PFSK-1 (cell line): ENCODE results near the gene DHRSX.

ENCODE experiments used
- FOXP2 ChIP-seq: optimal IDR thresholded peaks from 2 replicates; pipeline ENCODE3; 2011; ENCODE audit warnings: borderline replicate concordance, control low read depth, inconsistent platforms; ENCODE audit not compliant: insufficient read depth; ENCODE audit errors: extremely low read length, extremely low read depth
- POLR2AphosphoS5 ChIP-seq: IDR thresholded peaks from 2 replicates; pipeline ENCODE4 v1.6.1; 2012; ENCODE audit warnings: low read depth, mild to moderate bottlenecking, control low read depth, low read length, moderate library complexity
- SIN3A ChIP-seq: IDR thresholded peaks from 2 replicates; pipeline ENCODE4 v1.6.1; 2012; ENCODE audit warnings: mild to moderate bottlenecking, low read length, moderate library complexity, borderline replicate concordance; ENCODE audit not compliant: insufficient read depth
- TF ChIP-seq, protein P1 (sequence below), 2 experiments: IDR thresholded peaks; 2 replicates each; pipeline versions ENCODE4 v1.6.1 to v1.8.0; 2011 to 2012; ENCODE audit warnings: low read depth in 2 of 2, low read length in 2 of 2, control low read depth in 1 of 2, inconsistent platforms in 1 of 2, mild to moderate bottlenecking in 1 of 2, moderate library complexity in 1 of 2; ENCODE audit not compliant: insufficient read depth in 1 of 2

DNA sequence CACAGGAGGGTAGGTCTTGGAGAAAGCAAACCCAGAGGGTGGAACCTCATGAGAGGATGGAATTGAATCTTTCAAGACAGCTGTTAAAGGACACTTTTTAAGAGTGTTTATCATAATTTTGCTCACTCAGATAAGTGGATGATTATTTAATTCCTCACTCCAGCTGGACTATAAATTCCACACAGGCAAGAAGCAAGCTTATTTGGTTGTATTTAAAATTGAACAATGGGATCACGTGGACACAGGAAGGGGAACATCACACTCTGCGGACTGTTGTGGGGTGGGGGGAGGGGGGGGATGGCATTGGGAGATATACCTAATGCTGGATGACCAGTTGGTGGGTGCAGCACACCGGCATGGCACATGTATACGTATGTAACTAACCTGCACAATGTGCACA lies 116.3 kb downstream of the DHRSX start:
- no peak for TF ChIP-seq POLR2AphosphoS5
- no peak for TF ChIP-seq SIN3A
- TF ChIP-seq, protein P1, sequence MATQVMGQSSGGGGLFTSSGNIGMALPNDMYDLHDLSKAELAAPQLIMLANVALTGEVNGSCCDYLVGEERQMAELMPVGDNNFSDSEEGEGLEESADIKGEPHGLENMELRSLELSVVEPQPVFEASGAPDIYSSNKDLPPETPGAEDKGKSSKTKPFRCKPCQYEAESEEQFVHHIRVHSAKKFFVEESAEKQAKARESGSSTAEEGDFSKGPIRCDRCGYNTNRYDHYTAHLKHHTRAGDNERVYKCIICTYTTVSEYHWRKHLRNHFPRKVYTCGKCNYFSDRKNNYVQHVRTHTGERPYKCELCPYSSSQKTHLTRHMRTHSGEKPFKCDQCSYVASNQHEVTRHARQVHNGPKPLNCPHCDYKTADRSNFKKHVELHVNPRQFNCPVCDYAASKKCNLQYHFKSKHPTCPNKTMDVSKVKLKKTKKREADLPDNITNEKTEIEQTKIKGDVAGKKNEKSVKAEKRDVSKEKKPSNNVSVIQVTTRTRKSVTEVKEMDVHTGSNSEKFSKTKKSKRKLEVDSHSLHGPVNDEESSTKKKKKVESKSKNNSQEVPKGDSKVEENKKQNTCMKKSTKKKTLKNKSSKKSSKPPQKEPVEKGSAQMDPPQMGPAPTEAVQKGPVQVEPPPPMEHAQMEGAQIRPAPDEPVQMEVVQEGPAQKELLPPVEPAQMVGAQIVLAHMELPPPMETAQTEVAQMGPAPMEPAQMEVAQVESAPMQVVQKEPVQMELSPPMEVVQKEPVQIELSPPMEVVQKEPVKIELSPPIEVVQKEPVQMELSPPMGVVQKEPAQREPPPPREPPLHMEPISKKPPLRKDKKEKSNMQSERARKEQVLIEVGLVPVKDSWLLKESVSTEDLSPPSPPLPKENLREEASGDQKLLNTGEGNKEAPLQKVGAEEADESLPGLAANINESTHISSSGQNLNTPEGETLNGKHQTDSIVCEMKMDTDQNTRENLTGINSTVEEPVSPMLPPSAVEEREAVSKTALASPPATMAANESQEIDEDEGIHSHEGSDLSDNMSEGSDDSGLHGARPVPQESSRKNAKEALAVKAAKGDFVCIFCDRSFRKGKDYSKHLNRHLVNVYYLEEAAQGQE (IDR thresholded peaks at IDR 0.05; ENCODE audit: insufficient read depth in 1 of 2, low read depth in 2 of 2, low read length in 2 of 2) = no peak
- no peak for TF ChIP-seq FOXP2
